ENCODE results near the gene FCHO2. TPM values are rescaled to one million over a fixed set of nuclear protein-coding genes. Genes with fewer than 3 reads are reported as not detected.

FCHO2 gene
- total RNA-seq, 4 donors from 2014 or later: 25.3 to 39.9 (median 31.0) TPM

- DNase-seq (ENCODE audit: low spot score) (no peak), ATAC-seq (ENCODE audit: low FRiP score) (no peak)
- TF ChIP-seq CTCF (IDR thresholded peaks at IDR 0.05): no peak
These were observed 169.4 kb downstream of the FCHO2 start for GRCh38 chr5:73125289-73125688.

GRCh38 chr5:73126381-73126780 lies 170.5 kb downstream of the FCHO2 start:
- DNase-seq (ENCODE audit: low spot score) (no peak), ATAC-seq (ENCODE audit: low FRiP score) (no peak)
- TF ChIP-seq CTCF (IDR thresholded peaks at IDR 0.05): no peak

GRCh38 chr5:73126957-73127356 lies 171.1 kb downstream of the FCHO2 start:
- no peak for DNase-seq (ENCODE audit: low spot score)
- no peak for ATAC-seq (ENCODE audit: low FRiP score)
- TF ChIP-seq CTCF (IDR thresholded peaks at IDR 0.05): no peak

GRCh38 chr5:73129143-73129542 lies 173.3 kb downstream of the FCHO2 start:
- TF ChIP-seq CTCF (IDR thresholded peaks at IDR 0.05): no peak
- ATAC-seq (ENCODE audit: low FRiP score): no peak

GRCh38 chr5:73130811-73131210 lies 175.0 kb downstream of the FCHO2 start:
- TF ChIP-seq CTCF (IDR thresholded peaks at IDR 0.05): no peak
- no peak for DNase-seq (ENCODE audit: low spot score)
- ATAC-seq (ENCODE audit: low FRiP score): no peak

More at GRCh38 chr5:73129143-73129542, 173.3 kb downstream of the FCHO2 start:
- DNase-seq (ENCODE audit: low spot score): no peak

GRCh38 chr5:73131711-73132425 lies 176.0 kb downstream of the FCHO2 start:
- no peak for TF ChIP-seq CTCF (IDR thresholded peaks at IDR 0.05)
- DNase-seq (ENCODE audit: low spot score) (no peak), ATAC-seq (ENCODE audit: low FRiP score) (no peak)

GRCh38 chr5:73132759-73133158 lies 176.9 kb downstream of the FCHO2 start:
- ATAC-seq (ENCODE audit: low FRiP score): no peak
- TF ChIP-seq CTCF (IDR thresholded peaks at IDR 0.05): no peak
- DNase-seq (ENCODE audit: low spot score): no peak
